RPMI7951 (cell line): ENCODE measurements around the gene NAV2. TPM values are rescaled to one million over a fixed set of nuclear protein-coding genes. Genes with fewer than 3 reads are reported as not detected.

Experiments used
- DNase-seq: peaks from one replicate; pipeline ENCODE4 v3.0.0-alpha.2; 2012; ENCODE audit warnings: low read depth
- total RNA-seq: library from RNA; depleted of rRNA; stranded (reverse); fragments of >200 nt; shearing (Covaris generic); gene quantifications from 2 replicates; pipeline ENCODE4 v1.2.3, GENCODE V29; 2014

The NAV2 gene
- total RNA-seq, 1 experiment from 2014 or later: 7.1 TPM

DNA sequence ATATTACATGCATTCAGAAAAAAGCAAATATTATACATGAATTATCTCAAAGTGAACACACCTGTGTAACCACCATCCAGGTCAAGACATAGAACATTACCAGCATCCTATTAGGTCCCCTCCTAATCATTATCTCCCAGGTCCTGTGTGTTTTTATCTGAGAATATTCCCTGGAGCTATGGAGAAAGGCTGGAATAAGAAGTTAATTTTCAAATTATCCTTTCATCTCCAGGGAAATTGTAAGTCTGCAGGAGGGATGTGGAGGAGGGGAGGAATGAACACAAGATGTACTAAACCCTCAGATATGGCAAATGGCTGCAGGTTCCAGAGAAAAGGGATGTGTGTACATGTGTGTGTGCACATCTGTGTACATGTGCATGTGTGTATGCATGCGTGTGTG, 25.2 kb upstream of the NAV2 start:
- DNase-seq: no peak

DNA sequence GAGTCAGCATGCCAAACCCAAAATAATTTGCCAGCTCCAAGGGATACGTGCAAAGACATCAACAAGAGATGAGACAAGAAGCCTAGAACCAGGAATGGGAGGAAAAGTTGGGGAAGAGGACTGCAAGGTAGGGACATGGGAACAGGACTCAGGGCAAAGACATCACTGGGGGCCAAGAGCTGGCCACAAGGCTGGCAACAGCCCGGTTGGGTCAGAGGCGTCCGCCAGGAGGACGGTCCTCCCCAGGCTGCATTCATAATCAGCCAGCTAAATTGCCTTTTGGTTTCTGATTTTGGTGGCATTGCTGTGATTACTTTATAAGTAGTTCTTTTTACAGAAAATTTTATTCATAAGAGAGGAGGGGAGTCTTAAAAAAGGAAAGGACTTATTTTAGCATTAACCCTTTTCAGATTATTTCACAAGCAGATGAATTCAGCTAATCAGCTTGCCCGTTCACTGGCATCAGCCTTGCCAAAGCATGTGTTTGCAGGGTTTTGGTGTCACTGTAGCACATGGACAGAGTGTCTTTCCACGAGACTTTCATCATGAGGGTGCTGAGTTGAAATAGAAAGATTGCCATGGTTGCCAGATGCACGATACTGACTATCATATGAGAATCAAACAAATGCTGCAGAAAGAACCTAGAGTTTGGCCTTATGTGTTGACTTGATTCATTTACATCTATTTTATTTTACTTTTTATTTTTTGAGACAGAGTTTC, 23.2 kb upstream of the NAV2 start:
- DNase-seq: no peak

DNA sequence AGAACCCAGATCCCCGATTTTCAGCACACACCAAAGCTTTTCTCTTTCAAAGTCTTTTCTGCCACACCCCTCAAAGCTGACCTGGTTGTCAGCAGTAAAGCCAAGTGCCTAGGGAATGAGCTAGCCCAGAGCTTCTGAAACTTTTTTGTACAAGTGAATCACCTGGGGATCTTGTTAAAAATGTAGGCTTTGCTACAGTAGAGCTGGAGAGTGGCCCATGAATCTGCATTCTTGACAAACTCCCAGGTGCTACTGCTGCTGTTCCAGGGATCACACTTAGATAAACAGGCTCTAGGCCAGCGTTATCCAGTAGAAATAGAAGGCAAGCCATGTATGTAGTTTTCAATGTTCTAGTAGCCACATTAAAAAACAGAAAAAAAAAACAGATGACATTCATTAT, 21.8 kb upstream of the NAV2 start:
- no peak for DNase-seq

- DNase-seq: no peak
Observed at GRCh38 chr11:19691815-19692500, 20.7 kb upstream of the NAV2 start.

DNA sequence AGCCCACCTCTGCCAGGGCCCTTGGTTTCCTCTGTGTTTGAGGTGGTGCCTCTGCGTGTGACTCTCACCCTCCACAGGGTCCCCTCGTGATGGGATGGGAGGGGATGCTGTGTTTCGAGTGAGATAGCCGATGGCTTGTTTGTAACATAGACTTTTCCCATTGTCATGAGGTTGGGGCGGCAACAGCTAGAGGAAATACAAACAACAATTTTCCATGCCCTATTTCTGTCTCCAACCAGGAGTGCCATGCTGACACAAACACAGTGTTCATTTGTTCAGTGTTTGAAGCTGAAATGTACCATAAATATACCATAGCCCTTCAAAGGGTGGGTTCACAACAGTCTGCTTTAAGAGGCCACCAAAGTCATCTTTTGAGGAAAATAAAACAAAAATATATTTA, 19.5 kb upstream of the NAV2 start:
- no peak for DNase-seq

DNA sequence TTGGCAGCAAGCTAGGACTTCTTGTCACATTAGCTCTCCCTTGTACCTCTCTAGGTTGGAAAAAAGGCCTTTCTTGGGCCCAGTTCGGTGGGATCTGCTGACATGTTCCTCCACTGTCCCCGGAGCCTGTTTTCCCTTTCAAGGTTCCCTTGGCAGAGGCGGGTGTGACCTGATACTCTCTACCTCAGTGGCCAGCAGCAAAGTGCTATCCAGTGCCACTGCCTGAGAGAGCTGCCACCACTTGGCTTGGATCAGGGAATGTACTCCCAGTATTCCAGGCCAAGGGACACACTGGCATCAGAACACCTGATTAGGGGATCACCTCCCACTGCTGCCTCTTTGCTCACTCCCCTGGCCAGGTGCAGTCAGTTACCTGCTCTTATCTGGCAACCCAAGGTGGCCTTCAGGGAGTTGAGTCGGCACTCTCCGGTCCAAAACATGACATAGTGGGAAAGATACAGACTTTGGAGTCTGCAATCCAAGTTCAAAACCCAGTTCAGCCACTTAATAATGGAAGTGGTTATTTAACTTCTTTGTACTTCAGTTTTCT, 17.8 kb upstream of the NAV2 start:
- no peak for DNase-seq

DNA sequence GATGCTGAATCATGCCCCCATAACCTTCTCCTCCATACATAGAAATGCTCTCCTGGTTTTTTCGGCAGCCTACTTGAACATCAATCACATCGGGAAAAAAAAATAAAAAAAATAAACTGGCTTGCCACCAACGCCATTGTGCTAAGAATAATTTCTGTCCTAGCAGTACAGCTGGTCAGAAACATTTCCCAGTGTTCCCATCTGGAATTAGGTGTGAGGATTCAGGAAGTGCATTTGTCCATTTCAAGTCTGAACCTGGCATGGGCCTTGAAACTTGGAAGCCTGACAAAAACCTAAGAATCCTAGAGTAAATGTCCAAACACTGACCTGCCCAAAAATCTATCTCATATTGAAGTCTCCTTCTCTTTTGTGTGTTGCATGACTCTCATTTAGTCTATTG, 16.6 kb upstream of the NAV2 start:
- no peak for DNase-seq

DNA sequence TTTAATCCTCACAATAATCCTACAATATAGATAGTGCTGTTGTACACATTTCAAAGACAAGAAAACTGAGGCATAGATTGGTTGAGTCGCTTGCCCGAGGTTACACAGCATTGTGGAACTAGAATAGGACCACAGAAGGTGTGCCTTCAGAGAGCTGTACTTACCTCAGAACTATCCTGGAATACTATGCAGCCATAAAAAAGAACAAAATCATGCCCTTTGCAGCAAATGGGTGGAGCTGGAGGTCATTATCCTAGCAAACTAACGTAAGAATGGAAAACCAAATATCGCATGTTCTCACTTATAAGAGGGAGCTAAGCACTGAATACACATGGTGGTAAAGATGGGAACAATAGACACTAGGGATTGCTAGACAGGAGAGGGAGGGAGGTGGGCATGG, 15.7 kb upstream of the NAV2 start:
- no peak for DNase-seq

- no peak for DNase-seq
Observed at GRCh38 chr11:19697721-19698121, 14.9 kb upstream of the NAV2 start.

- DNase-seq: peak; percentile 10
Observed at GRCh38 chr11:19698493-19699292, 13.9 kb upstream of the NAV2 start.

GRCh38 chr11:19701421-19701820, 11.2 kb upstream of the NAV2 start:
- DNase-seq: no peak

DNA sequence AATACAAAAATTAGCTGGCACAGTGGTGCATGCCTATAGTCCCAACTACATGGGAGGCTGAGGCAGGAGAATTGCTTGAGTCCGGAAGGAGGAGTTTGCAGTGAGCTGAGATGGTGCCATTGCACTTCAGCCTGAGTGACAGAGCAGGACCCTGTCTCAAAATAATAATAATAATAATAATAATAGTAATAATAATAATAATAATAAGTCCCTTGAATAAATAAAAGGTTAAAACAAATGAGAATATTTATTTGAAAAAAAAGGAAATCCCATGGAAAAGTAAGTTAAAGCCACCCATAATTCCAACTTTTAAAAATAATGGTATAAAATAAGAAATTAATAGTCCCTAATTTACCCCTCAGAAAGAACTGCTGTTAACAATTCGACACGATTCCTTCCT, 10.0 kb upstream of the NAV2 start:
- DNase-seq: no peak

GRCh38 chr11:19703211-19703610, 9.4 kb upstream of the NAV2 start:
- DNase-seq: peak; percentile 12

- no peak for DNase-seq
Observed at GRCh38 chr11:19704213-19704612, 8.4 kb upstream of the NAV2 start.

- DNase-seq: no peak
Observed at GRCh38 chr11:19705936-19706335, 6.7 kb upstream of the NAV2 start.

GRCh38 chr11:19711911-19712280, 741 bp upstream of the NAV2 start:
- no peak for DNase-seq

GRCh38 chr11:19713196-19714021, 772 bp downstream of the NAV2 start:
- no peak for DNase-seq

DNA sequence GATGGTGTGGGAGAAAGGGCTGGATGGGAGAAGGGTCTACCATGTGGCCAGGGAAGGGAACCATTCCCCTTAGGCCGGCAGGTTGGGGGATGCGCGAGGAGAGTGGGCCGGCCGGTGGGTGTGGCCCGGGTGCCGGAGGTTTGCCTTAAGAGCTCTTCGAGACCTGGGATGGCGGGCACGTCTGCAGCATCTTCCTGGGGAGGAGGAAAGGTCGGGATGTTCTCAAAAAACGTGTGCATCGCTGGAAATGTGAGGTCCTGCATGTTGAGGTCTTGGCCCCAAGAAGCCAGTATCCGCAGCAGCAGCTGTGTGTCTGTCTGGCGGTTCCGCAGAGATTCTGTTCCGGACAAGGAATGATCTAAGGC, 1.4 kb downstream of the NAV2 start:
- DNase-seq: peak; percentile 15

GRCh38 chr11:19714387-19715363, 2.0 kb downstream of the NAV2 start:
- DNase-seq: peak; percentile 84

GRCh38 chr11:19715373-19715772, 2.7 kb downstream of the NAV2 start:
- peak; percentile 94 for DNase-seq

- no peak for DNase-seq
Observed at GRCh38 chr11:19718051-19718450, 5.4 kb downstream of the NAV2 start.
